VCaP (cell line): ENCODE data around the gene MTERF1.
"Not testable (repeated sequence)": the region's sequence is repeated elsewhere in the genome, so short reads cannot be mapped to it uniquely, and the experiment has no call there.

Source experiments
- H3K27ac ChIP-seq: fragments of 450-650 bp; 2 replicates; pipeline ENCODE4 v1.5.1; 2017
- TF ChIP-seq, protein P1 (sequence below): fragments of 450-650 bp; conservative IDR thresholded peaks from 2 replicates; pipeline ENCODE4 v1.5.1; 2017; ENCODE audit warnings: mild to moderate bottlenecking, moderate library complexity

The MTERF1 gene

DNA sequence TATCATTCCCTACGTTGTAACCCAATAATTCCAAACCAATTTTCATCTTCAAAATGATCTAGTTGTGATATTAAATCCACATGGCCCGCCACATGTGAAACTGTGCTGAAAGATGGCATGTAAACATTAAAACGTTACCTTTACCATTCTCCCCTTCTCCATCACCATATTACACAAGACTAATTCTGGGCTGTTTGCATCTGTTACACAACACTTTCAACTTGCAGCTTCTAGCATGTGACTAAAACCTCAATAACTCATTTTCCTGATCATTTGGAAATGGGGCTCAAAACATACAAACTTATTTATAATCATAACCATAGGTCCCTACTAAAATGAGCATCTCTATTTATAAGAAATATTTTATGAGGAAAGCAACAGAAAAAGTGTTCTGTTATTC lies 4.7 kb downstream of the MTERF1 start:
- H3K27ac ChIP-seq = no peak overlapping the region
- TF ChIP-seq, protein P1, sequence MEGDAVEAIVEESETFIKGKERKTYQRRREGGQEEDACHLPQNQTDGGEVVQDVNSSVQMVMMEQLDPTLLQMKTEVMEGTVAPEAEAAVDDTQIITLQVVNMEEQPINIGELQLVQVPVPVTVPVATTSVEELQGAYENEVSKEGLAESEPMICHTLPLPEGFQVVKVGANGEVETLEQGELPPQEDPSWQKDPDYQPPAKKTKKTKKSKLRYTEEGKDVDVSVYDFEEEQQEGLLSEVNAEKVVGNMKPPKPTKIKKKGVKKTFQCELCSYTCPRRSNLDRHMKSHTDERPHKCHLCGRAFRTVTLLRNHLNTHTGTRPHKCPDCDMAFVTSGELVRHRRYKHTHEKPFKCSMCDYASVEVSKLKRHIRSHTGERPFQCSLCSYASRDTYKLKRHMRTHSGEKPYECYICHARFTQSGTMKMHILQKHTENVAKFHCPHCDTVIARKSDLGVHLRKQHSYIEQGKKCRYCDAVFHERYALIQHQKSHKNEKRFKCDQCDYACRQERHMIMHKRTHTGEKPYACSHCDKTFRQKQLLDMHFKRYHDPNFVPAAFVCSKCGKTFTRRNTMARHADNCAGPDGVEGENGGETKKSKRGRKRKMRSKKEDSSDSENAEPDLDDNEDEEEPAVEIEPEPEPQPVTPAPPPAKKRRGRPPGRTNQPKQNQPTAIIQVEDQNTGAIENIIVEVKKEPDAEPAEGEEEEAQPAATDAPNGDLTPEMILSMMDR = no peak

DNA sequence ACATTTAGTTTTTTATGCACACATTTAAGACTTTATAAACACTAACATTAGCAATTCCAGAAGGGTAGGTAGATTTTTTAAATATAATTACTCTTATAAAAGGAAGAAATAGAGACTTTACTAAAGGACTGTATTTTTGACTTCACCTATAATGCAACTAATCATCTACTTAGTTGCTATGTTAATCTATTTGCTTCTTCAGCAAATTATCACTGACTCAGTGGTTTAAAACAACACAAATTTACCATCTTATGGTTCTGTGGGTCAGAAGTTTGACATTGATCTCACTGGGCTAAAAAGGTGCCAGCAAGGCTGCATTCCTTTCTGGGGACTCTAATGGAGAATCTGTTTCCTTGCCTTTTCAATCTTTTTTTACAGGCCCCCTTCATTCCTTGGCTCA lies 7.6 kb downstream of the MTERF1 start:
- no peak overlapping the region for H3K27ac ChIP-seq
- TF ChIP-seq, protein P1 = no peak

DNA sequence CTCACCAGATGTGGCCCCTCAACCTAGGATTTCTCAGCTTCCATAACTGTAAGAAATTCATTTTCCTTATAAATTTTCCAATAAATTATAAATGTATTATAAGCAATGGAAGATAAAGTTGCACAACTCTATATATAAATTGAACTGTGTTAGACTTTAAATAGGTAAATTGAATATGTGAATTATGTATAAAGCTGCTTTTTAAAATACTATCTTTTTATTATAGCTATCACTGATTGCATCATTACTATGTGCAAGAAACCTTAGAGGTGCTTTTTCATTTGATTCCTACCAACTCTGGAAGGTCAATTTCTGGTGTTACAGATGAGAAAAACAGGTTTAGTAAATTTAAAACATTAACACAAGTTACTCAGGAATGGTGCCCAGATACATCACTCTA lies 8.4 kb downstream of the MTERF1 start:
- TF ChIP-seq, protein P1 = no peak

DNA sequence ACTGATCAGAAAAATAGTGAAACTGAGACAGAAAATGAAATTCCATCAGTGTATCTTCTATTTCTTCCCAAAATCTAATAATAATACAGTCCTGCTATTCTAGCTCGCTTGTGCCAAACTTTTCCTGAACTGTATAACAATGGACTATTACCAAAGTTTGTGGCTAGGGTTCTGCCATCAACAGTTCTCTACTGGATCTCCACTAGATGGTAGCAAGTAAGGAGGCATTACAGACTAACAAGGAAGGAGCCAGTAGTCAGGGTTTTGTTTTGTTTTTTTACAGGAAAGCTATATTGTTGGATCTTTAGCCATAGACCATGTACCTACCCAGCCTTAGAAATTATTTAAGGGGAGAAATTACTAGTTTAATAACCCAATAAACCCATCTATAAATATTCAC lies 10.8 kb downstream of the MTERF1 start:
- H3K27ac ChIP-seq = no peak overlapping the region
- TF ChIP-seq, protein P1 = peak; percentile 39; the same call in 1 of the 2 replicates

More for the DNA sequence above, 8.4 kb downstream of the MTERF1 start:
- no peak overlapping the region for H3K27ac ChIP-seq

DNA sequence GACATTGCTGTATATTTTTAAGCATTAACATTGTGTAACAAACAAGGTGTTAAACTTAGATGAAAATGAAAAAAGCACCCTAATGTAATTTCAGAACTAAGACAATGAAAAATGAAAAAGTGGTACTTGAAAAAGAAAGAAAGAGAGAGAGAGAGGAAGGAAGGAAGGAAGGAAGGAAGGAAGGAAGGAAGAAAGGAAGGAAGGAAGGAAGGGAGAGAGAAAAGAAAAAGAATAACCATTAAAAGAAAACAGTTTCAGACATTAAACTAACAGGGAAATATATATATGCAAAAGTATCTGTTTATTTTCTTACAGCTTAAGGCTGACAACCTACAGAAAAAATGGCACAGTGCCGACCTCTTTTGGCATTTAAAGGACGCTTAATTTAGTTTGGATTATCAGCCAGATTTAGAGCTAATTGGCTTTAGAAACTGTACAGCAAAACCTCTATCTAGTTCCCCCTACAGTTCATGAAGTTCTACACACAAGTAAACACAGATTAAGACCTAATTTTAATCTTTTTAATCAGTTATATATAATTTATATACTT lies 13.8 kb downstream of the MTERF1 start:
- TF ChIP-seq, protein P1 = no peak; the same call in 1 of the 2 replicates
- no peak overlapping the region for H3K27ac ChIP-seq

DNA sequence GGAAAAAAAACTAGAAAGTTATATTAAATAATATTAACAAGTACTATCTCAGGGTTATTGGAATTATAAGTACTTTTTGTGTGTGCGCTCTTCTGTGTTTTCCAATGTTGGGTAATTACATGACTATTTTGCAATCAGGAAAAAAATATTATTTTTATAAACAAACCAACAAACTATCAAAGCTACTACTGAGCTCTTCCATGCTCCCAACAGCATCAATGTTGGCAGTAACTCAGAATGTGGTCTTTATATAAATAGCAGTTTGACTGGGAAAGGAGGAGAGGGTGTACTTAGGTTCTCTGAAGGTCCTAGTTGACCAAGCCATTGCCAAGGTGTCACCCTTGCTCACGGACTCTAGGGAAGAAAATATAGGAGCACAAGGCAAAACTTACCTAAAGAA lies 15.0 kb downstream of the MTERF1 start:
- TF ChIP-seq, protein P1 = no peak
- no peak overlapping the region for H3K27ac ChIP-seq

DNA sequence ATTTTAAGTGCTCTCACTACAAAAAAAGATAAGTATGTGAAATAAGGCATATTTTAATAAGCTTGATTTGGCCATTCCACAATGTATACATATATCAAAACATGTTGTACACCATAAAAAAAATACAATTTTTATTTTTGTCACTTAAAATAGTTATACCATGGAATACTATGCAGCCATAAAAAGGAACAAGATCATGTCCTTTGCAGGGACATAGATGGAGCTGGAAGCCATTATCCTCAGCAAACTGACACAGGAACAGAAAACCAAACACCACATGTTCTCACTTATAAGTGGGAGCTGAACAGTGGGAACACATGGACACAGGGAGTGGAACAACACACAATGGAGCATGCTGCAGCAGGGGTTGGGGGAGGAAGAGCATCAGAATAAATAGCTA lies 15.9 kb downstream of the MTERF1 start:
- not testable (repeated sequence) for H3K27ac ChIP-seq

DNA sequence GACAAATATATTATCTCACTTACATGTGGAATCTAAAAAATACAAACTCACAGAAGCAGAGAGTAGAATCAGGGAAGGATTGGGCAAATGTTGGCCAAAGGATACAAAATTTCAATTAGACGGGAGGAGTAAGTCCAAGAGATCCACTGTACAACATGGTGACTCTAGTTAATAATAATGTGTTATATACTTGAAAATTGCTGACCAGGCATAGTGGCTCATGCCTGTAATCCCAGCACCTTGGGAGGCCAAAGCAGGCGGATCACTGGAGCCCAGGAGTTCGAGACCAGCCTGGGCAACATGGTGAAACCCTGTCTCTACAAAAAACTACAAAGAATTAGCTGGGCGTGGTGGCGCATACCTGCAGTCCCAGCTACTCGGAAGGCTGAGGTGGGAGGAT lies 16.4 kb downstream of the MTERF1 start:
- no peak overlapping the region for H3K27ac ChIP-seq
- TF ChIP-seq, protein P1 = no peak
